Neural cell (in vitro differentiated cells): ENCODE data around the gene TBX18. TPM values are rescaled to one million over a fixed set of nuclear protein-coding genes. Genes with fewer than 3 reads are reported as not detected.

Experiments
- H2AFZ ChIP-seq: fragments of 200-600, 300-800 bp; sonication (generic), shearing (Covaris generic); 2 replicates; pipeline ENCODE4 v1.6.0; 2014; ENCODE audit warnings: low read depth, mild to moderate bottlenecking, antibody characterized with exemption, low read length, moderate library complexity
- H3F3A ChIP-seq: fragments of 200-600 bp; shearing (Covaris generic); 2 replicates; pipeline ENCODE4 v1.6.1; 2016; ENCODE audit warnings: mild to moderate bottlenecking, moderate library complexity, mixed read lengths, antibody characterized with exemption, low read length; ENCODE audit not compliant: insufficient read depth, poor library complexity, severe bottlenecking
- H3K27ac ChIP-seq: fragments of 200-600, 300-800 bp; sonication (generic), shearing (Covaris generic); 2 replicates; pipeline ENCODE4 v1.5.1; 2014; ENCODE audit warnings: mild to moderate bottlenecking, low read length, moderate library complexity
- H3K27me3 ChIP-seq: fragments of 300-800, 200-600 bp; sonication (generic), shearing (Covaris generic); 2 replicates; pipeline ENCODE4 v1.6.0; 2014; ENCODE audit warnings: mild to moderate bottlenecking, low read depth, low read length, moderate library complexity; ENCODE audit not compliant: insufficient read depth
- H3K36me3 ChIP-seq: fragments of 300-800, 200-600 bp; sonication (generic), shearing (Covaris generic); 2 replicates; pipeline ENCODE4 v1.5.1; 2014; ENCODE audit warnings: mild to moderate bottlenecking, antibody characterized with exemption, low read length, moderate library complexity; ENCODE audit not compliant: insufficient read depth
- H3K4me2 ChIP-seq: fragments of 300-800, 200-600 bp; sonication (generic), shearing (Covaris generic); 2 replicates; pipeline ENCODE4 v1.6.0; 2014; ENCODE audit warnings: mild to moderate bottlenecking, low read length
- H3K4me3 ChIP-seq: fragments of 300-800, 200-600 bp; sonication (generic), shearing (Covaris generic); 2 replicates; pipeline ENCODE4 v1.5.1; 2014; ENCODE audit warnings: mild to moderate bottlenecking, low read length, moderate library complexity
- H3K79me2 ChIP-seq: fragments of 200-600 bp; shearing (Covaris generic); replicated peaks from 2 replicates; pipeline ENCODE4 v1.6.0; 2014; ENCODE audit warnings: mild to moderate bottlenecking, low read length, moderate library complexity; ENCODE audit not compliant: insufficient read depth
- H3K9ac ChIP-seq: fragments of 300-800, 200-600 bp; sonication (generic), shearing (Covaris generic); 2 replicates; pipeline ENCODE4 v1.6.1; 2016; ENCODE audit warnings: mild to moderate bottlenecking, low read length, mixed read lengths
- H3K9me2 ChIP-seq: fragments of 200-600 bp; shearing (Covaris generic); 2 replicates; pipeline ENCODE4 v1.6.1; 2016; ENCODE audit warnings: mild to moderate bottlenecking, low read length, mixed read lengths; ENCODE audit not compliant: insufficient read depth
- H3K9me3 ChIP-seq: fragments of 200-600, 300-800 bp; sonication (generic), shearing (Covaris generic); 2 replicates; pipeline ENCODE4 v1.6.1; 2016; ENCODE audit warnings: mild to moderate bottlenecking, mixed run types, low read length, moderate library complexity, mixed read lengths
- H4K20me1 ChIP-seq: fragments of 200-600 bp; shearing (Covaris generic); 2 replicates; pipeline ENCODE4 v1.6.1; 2016; ENCODE audit warnings: mild to moderate bottlenecking, mixed run types; ENCODE audit not compliant: insufficient read depth
- EP300 ChIP-seq: fragments of 450-650 bp; conservative IDR thresholded peaks from 2 replicates; pipeline ENCODE4 v1.6.1; 2014; ENCODE audit warnings: antibody characterized with exemption, mild to moderate bottlenecking, moderate library complexity; ENCODE audit not compliant: poor library complexity, severe bottlenecking
- EZH2 ChIP-seq: fragments of 200-600, 300-800 bp; shearing (Covaris generic), sonication (generic); IDR thresholded peaks from 2 replicates; pipeline ENCODE4 v1.6.1; 2014; ENCODE audit warnings: antibody characterized with exemption, low read length, borderline replicate concordance, mild to moderate bottlenecking; ENCODE audit not compliant: insufficient read depth, poor library complexity, severe bottlenecking
- MXI1 ChIP-seq: fragments of 450-650 bp; conservative IDR thresholded peaks from 2 replicates; pipeline ENCODE4 v1.6.1; 2014; ENCODE audit warnings: antibody characterized with exemption, mild to moderate bottlenecking; ENCODE audit not compliant: poor library complexity, severe bottlenecking
- POLR2AphosphoS5 ChIP-seq: IDR thresholded peaks from 2 replicates; pipeline ENCODE4 v1.6.1; 2012
- RAD21 ChIP-seq: fragments of 450-650 bp; conservative IDR thresholded peaks from 2 replicates; pipeline ENCODE4 v1.6.1; 2014; ENCODE audit warnings: antibody characterized with exemption, mild to moderate bottlenecking, moderate library complexity
- REST ChIP-seq: IDR thresholded peaks from 2 replicates; pipeline ENCODE4 v1.6.1; 2012; ENCODE audit warnings: borderline replicate concordance
- SMC3 ChIP-seq: fragments of 450-650 bp; conservative IDR thresholded peaks from 2 replicates; pipeline ENCODE4 v1.6.1; 2014; ENCODE audit warnings: antibody characterized with exemption, mild to moderate bottlenecking, moderate library complexity; ENCODE audit not compliant: poor library complexity
- TAF1 ChIP-seq: IDR thresholded peaks from 2 replicates; pipeline ENCODE4 v1.6.1; 2012; ENCODE audit warnings: low read depth
- polyA plus RNA-seq: library from polyadenylated mRNA; depleted of rRNA; stranded (reverse); fragments of >200 nt; gene quantifications from 2 replicates; pipeline ENCODE4 v1.2.3, GENCODE V29; 2014
- TF ChIP-seq, protein P1 (sequence below): fragments of 450-650 bp; IDR thresholded peaks from 2 replicates; pipeline ENCODE4 v1.5.1; 2014; ENCODE audit warnings: antibody characterized with exemption, mild to moderate bottlenecking, moderate library complexity; ENCODE audit not compliant: poor library complexity, severe bottlenecking

Gene TBX18
- polyA plus RNA-seq, 1 donor from 2014 or later: not detected

GRCh38 chr6:84733889-84734288, 30.5 kb downstream of the TBX18 start:
- no peak for TF ChIP-seq EZH2
- TF ChIP-seq RAD21: no peak
- no peak for TF ChIP-seq REST
- no peak for TF ChIP-seq TAF1
- no peak for TF ChIP-seq MXI1
- TF ChIP-seq EP300: no peak
- no peak for TF ChIP-seq SMC3
- TF ChIP-seq, protein P1, sequence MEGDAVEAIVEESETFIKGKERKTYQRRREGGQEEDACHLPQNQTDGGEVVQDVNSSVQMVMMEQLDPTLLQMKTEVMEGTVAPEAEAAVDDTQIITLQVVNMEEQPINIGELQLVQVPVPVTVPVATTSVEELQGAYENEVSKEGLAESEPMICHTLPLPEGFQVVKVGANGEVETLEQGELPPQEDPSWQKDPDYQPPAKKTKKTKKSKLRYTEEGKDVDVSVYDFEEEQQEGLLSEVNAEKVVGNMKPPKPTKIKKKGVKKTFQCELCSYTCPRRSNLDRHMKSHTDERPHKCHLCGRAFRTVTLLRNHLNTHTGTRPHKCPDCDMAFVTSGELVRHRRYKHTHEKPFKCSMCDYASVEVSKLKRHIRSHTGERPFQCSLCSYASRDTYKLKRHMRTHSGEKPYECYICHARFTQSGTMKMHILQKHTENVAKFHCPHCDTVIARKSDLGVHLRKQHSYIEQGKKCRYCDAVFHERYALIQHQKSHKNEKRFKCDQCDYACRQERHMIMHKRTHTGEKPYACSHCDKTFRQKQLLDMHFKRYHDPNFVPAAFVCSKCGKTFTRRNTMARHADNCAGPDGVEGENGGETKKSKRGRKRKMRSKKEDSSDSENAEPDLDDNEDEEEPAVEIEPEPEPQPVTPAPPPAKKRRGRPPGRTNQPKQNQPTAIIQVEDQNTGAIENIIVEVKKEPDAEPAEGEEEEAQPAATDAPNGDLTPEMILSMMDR: no peak
- no peak for TF ChIP-seq POLR2AphosphoS5
- no peak overlapping the region for H3K9ac ChIP-seq
- H3K4me2 ChIP-seq: no peak overlapping the region
- H3K9me3 ChIP-seq: no peaks in the 10 kb centered on the region
- no peak overlapping the region for H3K27ac ChIP-seq
- H2AFZ ChIP-seq: no peak overlapping the region
- peaks cover 3% of the 10 kb centered on the region for H3K9me2 ChIP-seq
- no peaks in the 10 kb centered on the region for H3K36me3 ChIP-seq
- H3K4me3 ChIP-seq: no peak overlapping the region
- H3K79me2 ChIP-seq: no peaks in the 10 kb centered on the region
- H3K27me3 ChIP-seq: no peaks in the 10 kb centered on the region
- H4K20me1 ChIP-seq: no peaks in the 10 kb centered on the region
- no peaks in the 10 kb centered on the region for H3F3A ChIP-seq

DNA sequence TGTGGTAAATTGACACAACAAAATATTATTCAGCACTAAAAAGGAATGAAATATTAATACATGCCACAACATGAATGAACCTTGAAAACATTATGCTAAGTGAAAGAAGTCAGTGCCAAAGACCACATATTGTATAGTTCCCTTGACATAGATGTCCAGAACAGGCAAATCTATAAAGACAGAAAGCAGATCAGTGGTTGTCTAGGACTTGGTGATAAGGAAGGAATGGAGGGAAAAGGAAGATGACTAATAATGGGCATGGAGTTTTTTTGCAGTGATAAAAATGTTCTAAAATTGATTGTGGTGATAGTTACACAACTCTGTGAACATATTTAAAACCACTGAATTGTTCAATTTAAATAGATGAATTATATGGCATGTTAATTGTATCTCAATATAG, 32.5 kb downstream of the TBX18 start:
- Histone ChIP-seq H3K9me3 (no peaks in the 10 kb centered on the region), H4K20me1 (no peaks in the 10 kb centered on the region), H3F3A (no peaks in the 10 kb centered on the region), H2AFZ (no peak overlapping the region), H3K36me3 (no peaks in the 10 kb centered on the region), H3K79me2 (no peaks in the 10 kb centered on the region), H3K27me3 (no peaks in the 10 kb centered on the region), H3K27ac (no peak overlapping the region), H3K4me2 (no peak overlapping the region), H3K9ac (no peak overlapping the region), H3K4me3 (no peak overlapping the region), H3K9me2 (peaks cover 3% of the 10 kb centered on the region)
- TF ChIP-seq MXI1 (no peak), SMC3 (no peak), REST (no peak), TAF1 (no peak)
